HepG2 (cell line): ENCODE measurements around the gene STX4. TPM values are rescaled to one million over a fixed set of nuclear protein-coding genes. Genes with fewer than 3 reads are reported as not detected.

Experiments
- ATAC-seq: fragments of 200-7000 bp; cut with Tn5 transposase; 3 replicates; pipeline ENCODE4 v1.9.1; 2020; ENCODE audit warnings: mild to moderate bottlenecking, moderate library complexity
- BruUV-seq: library from RNA; stranded (reverse); fragments of 400-500 nt; replicated peaks from 2 replicates; lab custom pipeline; 2021; lab: Mats Ljungman, UMichigan
- CTCF ChIA-PET: fragments of 300-600 bp; formaldehyde crosslinking; extraction: SDS; loops from one replicate; lab custom pipeline; 2021; ENCODE audit warnings: low total read pairs, inconsistent platforms, low intra/inter-chr PET ratio; lab: Yijun Ruan, JAX
- POLR2A ChIA-PET: fragments of 350-600 bp; sonication (Branson Sonifier 250); formaldehyde crosslinking; loops from one replicate; lab custom pipeline; 2020; ENCODE audit warnings: antibody characterized with exemption, inconsistent platforms; lab: Yijun Ruan, JAX
- DNase-seq: peaks from one replicate; pipeline ENCODE4 v3.0.0-alpha.2; 2015; ENCODE audit warnings: low spot score
- FAIRE-seq: peaks from 3 replicates; lab custom pipeline; 2011; peaks lifted over from hg19 to GRCh38; lab: Jason Lieb, UNC
- H2AFZ ChIP-seq: one replicate; pipeline ENCODE4 v1.6.1; 2011; ENCODE audit warnings: low read length, inconsistent platforms
- H3K27ac ChIP-seq: fragments of 300-600 bp; 3 replicates; pipeline ENCODE4 v1.8.0; 2011; ENCODE audit warnings: mixed run types, mild to moderate bottlenecking, mixed read lengths, low read length, inconsistent platforms; ENCODE audit not compliant: insufficient read depth; ENCODE audit errors: extremely low read length
- H3K27me3 ChIP-seq, 2 experiments: fragments of 200-600 bp in 1 of 2; 2 replicates in 1 of 2; 3 replicates in 1 of 2; pipeline versions ENCODE4 v1.6.0 to v1.8.0; 2011; ENCODE audit warnings: low read length in 2 of 2, mild to moderate bottlenecking in 2 of 2, moderate library complexity in 2 of 2, inconsistent platforms in 1 of 2; ENCODE audit not compliant: insufficient read depth in 2 of 2, control insufficient read depth in 1 of 2
- H3K36me3 ChIP-seq, 2 experiments: fragments of 200-600 bp in 1 of 2; replicated peaks in 1 of 2; 2 replicates in 1 of 2; 3 replicates in 1 of 2; pipeline versions ENCODE4 v1.5.1 to v1.8.0; 2011; ENCODE audit warnings: low read length in 2 of 2, inconsistent platforms in 1 of 2; ENCODE audit not compliant: insufficient read depth in 2 of 2, control insufficient read depth in 1 of 2
- H3K4me1 ChIP-seq: 2 replicates; pipeline ENCODE4 v1.5.1; 2012; ENCODE audit warnings: low read length, inconsistent platforms; ENCODE audit not compliant: insufficient read depth
- H3K4me2 ChIP-seq: 2 replicates; pipeline ENCODE4 v1.6.0; 2011; ENCODE audit warnings: low read depth, low read length, inconsistent platforms
- H3K4me3 ChIP-seq, 3 experiments: fragments of 200-600 bp in 1 of 3; sonication (generic), shearing (Covaris generic) in 1 of 3; replicated peaks in 1 of 3; 2 replicates each; pipeline ENCODE4 v1.5.1; 2011 to 2016; ENCODE audit warnings: low read length in 3 of 3, inconsistent platforms in 2 of 3, low read depth in 2 of 3, mild to moderate bottlenecking in 2 of 3, control low read depth in 1 of 3, mixed read lengths in 1 of 3; ENCODE audit not compliant: insufficient read depth in 1 of 3
- H3K79me2 ChIP-seq: one replicate; pipeline ENCODE4 v1.6.1; 2011; ENCODE audit warnings: low read length, inconsistent platforms; ENCODE audit not compliant: insufficient read depth
- H3K9ac ChIP-seq: 2 replicates; pipeline ENCODE4 v1.6.0; 2011; ENCODE audit warnings: mild to moderate bottlenecking, low read depth, low read length, inconsistent platforms; ENCODE audit not compliant: insufficient read depth
- H3K9me3 ChIP-seq: 2 replicates; pipeline ENCODE4 v1.5.1; 2012; ENCODE audit warnings: mild to moderate bottlenecking, low read length
- H4K20me1 ChIP-seq: 2 replicates; pipeline ENCODE4 v1.6.0; 2011; ENCODE audit warnings: inconsistent platforms, mild to moderate bottlenecking, low read length, moderate library complexity; ENCODE audit not compliant: insufficient read depth
- KLF13 ChIP-seq: sonication (generic); formaldehyde crosslinking; IDR thresholded peaks from 2 replicates; pipeline ENCODE4 v1.4.0; 2020; ENCODE audit warnings: mild to moderate bottlenecking, missing genetic modification reagents
- MAFK ChIP-seq, 2 experiments: IDR thresholded peaks in 1 of 2; conservative IDR thresholded peaks in 1 of 2; 2 replicates each; pipeline ENCODE4 v1.6.1; 2011; ENCODE audit warnings: improper control_type of control experiment in 2 of 2, low read length in 2 of 2
- NKX3-1 ChIP-seq: sonication (generic); formaldehyde crosslinking; IDR thresholded peaks from 2 replicates; pipeline ENCODE4 v1.5.0; 2020; ENCODE audit warnings: missing genetic modification reagents
- ZNF782 ChIP-seq: sonication (generic); formaldehyde crosslinking; IDR thresholded peaks from 2 replicates; pipeline ENCODE4 v1.4.0; 2020; ENCODE audit warnings: missing genetic modification reagents, mild to moderate bottlenecking, borderline replicate concordance
- ZNF788 ChIP-seq: sonication (generic); formaldehyde crosslinking; IDR thresholded peaks from 2 replicates; pipeline ENCODE4 v1.5.0; 2020; ENCODE audit warnings: mild to moderate bottlenecking, missing genetic modification reagents, borderline replicate concordance
- ZNF879 ChIP-seq: sonication (generic); formaldehyde crosslinking; IDR thresholded peaks from 2 replicates; pipeline ENCODE4 v1.8.1; 2023; ENCODE audit warnings: missing genetic modification reagents
- ZSCAN30 ChIP-seq: sonication (generic); formaldehyde crosslinking; IDR thresholded peaks from 2 replicates; pipeline ENCODE4 v1.5.0; 2020; ENCODE audit warnings: mild to moderate bottlenecking, missing genetic modification reagents
- WGBS: methylation state at CpG from one replicate; pipeline ENCODE4 v1.1.6; 2017; ENCODE audit warnings: low lambda C conversion rate; 5-methylcytosine and 5-hydroxymethylcytosine counted together
- in situ Hi-C: cut with HindIII; loops from 2 replicates; pipeline ENCODE4 v1.10.0; 2017; ENCODE audit warnings: low pct_unique_long_range_greater_than_20kb; ENCODE audit not compliant: extremely low pct_ligation_motif_present
- intact Hi-C: fragments of 100-400 bp; cut with micrococcal nuclease; formaldehyde crosslinking; loops from one replicate; pipeline ENCODE4 v1.10.0; 2022; ENCODE audit not compliant: unreplicated experiment
- polyA plus RNA-seq, 8 experiments: library from polyadenylated mRNA; depleted of rRNA in 3 of 8; stranded (reverse) in 7 of 8; unstranded in 1 of 8; fragments of >200 nt; fragmentation: Illumina TruSeq in 4 of 8; extraction: Trizol in 4 of 8; gene quantifications; 2 replicates each; pipeline versions ENCODE4 v1.2.1 to v1.2.3, GENCODE V29; 2011 to 2016; ENCODE audit warnings: low read depth in 4 of 8, missing spikeins in 1 of 8, mixed read lengths in 1 of 8; ENCODE audit not compliant: insufficient read depth in 1 of 8
- total RNA-seq, 5 experiments: library from RNA; depleted of rRNA; stranded (reverse); fragments of >200 nt; fragmentation: Illumina TruSeq; extraction: Trizol; gene quantifications; 2 replicates each; pipeline ENCODE4 v1.2.3, GENCODE V29; 2016; ENCODE audit warnings: low read depth in 1 of 5
- TF ChIP-seq, protein P1 (sequence below): sonication (generic); formaldehyde crosslinking; IDR thresholded peaks from 2 replicates; pipeline ENCODE4 v1.9.0; 2021; ENCODE audit warnings: mild to moderate bottlenecking, missing genetic modification reagents
- TF ChIP-seq, protein P2 (sequence below): sonication (generic); formaldehyde crosslinking; IDR thresholded peaks from 2 replicates; pipeline ENCODE4 v1.9.0; 2021; ENCODE audit warnings: missing genetic modification reagents, borderline replicate concordance
- TF ChIP-seq, protein P3 (sequence below): sonication (generic); formaldehyde crosslinking; IDR thresholded peaks from 2 replicates; pipeline ENCODE4 v1.8.0; 2022; ENCODE audit warnings: mild to moderate bottlenecking, missing genetic modification reagents, moderate library complexity

The STX4 gene
- total and polyA plus RNA-seq, 2 of the 13 experiments (the other 11 are each of a cell fraction or from before 2014, with no cell fraction given) = 29.2 to 34.6 TPM

DNA sequence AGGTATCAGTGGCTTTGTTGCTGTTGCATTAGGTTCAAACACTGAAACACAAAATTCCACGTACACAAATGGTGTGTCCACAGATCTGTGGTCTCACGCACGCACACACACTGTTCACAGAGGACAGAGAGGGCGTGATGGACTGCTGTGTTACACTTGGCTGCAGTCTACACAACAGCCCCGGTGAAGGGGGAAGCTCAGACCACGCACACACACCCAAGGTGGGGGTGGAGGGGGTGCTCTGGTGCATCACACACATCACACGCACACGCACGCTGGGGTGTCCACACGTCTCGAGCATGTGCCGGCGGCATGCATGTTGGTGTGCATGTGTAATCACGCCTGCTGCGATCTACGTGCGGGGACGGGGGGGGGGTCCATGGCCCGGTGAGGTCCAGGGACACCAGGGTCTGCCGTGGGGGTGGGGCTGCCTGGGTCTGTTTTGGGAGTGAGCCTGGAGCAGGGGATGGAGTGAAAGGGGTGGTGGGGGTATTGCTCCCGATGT is 41.0 kb upstream of the STX4 start (continued):
- TF ChIP-seq, protein P1, sequence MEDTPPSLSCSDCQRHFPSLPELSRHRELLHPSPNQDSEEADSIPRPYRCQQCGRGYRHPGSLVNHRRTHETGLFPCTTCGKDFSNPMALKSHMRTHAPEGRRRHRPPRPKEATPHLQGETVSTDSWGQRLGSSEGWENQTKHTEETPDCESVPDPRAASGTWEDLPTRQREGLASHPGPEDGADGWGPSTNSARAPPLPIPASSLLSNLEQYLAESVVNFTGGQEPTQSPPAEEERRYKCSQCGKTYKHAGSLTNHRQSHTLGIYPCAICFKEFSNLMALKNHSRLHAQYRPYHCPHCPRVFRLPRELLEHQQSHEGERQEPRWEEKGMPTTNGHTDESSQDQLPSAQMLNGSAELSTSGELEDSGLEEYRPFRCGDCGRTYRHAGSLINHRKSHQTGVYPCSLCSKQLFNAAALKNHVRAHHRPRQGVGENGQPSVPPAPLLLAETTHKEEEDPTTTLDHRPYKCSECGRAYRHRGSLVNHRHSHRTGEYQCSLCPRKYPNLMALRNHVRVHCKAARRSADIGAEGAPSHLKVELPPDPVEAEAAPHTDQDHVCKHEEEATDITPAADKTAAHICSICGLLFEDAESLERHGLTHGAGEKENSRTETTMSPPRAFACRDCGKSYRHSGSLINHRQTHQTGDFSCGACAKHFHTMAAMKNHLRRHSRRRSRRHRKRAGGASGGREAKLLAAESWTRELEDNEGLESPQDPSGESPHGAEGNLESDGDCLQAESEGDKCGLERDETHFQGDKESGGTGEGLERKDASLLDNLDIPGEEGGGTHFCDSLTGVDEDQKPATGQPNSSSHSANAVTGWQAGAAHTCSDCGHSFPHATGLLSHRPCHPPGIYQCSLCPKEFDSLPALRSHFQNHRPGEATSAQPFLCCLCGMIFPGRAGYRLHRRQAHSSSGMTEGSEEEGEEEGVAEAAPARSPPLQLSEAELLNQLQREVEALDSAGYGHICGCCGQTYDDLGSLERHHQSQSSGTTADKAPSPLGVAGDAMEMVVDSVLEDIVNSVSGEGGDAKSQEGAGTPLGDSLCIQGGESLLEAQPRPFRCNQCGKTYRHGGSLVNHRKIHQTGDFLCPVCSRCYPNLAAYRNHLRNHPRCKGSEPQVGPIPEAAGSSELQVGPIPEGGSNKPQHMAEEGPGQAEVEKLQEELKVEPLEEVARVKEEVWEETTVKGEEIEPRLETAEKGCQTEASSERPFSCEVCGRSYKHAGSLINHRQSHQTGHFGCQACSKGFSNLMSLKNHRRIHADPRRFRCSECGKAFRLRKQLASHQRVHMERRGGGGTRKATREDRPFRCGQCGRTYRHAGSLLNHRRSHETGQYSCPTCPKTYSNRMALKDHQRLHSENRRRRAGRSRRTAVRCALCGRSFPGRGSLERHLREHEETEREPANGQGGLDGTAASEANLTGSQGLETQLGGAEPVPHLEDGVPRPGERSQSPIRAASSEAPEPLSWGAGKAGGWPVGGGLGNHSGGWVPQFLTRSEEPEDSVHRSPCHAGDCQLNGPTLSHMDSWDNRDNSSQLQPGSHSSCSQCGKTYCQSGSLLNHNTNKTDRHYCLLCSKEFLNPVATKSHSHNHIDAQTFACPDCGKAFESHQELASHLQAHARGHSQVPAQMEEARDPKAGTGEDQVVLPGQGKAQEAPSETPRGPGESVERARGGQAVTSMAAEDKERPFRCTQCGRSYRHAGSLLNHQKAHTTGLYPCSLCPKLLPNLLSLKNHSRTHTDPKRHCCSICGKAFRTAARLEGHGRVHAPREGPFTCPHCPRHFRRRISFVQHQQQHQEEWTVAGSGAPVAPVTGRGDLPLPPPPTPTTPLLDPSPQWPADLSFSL (CRISPR knock-in tag) = peak; percentile 12; the same call in 1 of the 2 replicates
- no peak for TF ChIP-seq ZNF782 (CRISPR knock-in tag)
- no peak for TF ChIP-seq KLF13

DNA sequence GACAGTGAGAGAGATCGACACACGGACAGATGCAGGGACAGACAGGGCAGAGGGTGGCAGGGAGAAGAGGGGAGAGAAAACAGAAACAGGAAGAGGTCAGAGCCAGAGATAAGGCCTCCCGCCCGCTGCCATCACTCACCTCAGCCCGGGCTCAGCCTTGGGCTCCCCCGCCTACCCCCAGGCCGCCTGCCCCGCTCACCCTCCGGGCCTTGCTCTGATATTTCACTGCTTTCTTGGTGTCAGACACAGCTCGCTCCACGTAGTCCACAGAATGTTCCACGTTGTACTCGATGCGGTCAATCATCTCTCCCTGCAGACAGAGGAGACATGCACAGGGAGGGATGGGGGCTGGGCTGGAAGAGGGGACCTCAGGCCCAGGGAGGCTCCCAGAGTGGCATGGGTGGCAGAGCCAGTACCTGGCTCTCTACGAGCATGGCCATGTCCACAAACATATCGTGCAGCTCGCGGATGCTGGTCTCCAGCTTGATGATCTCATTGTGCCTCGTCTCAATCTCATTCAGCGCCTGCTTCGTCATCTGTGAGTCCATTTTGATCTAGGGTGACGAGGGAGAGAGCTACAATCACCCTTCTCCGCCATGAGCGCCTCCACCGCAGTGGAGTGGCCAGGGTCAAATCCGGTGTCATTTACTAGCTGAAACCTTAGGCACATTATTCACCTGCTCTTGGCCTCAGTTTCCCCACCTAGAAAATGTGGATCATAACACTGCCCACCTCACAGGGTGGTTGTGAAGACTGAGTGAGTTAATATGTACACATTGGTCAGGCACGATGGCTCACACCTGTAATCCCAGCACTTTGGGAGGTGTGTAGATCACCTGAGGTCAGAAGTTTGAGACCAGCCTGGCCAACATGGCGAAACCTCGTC is 40.2 kb upstream of the STX4 start:
- peak overlapping the region; percentile 14; the same call in 1 of the 2 replicates for H3K4me2 ChIP-seq
- H3K9me3 ChIP-seq = no peaks in the 10 kb centered on the region
- no peak overlapping the region for H3K4me3 ChIP-seq
- H3K27me3 ChIP-seq = no peaks in the 10 kb centered on the region
- no TSS peak for BruUV-seq
- H2AFZ ChIP-seq = no peak overlapping the region
- ChIA-PET POLR2A (interaction anchor here (0.5 to 1.8 kb wide), 4 partner anchors 9 to 124 kb away, joined by 3 to 5 read pairs (median 4); partner anchors contain the start of genes KAT8 and VKORC1), CTCF (no interaction called here)
- ATAC-seq (no peak), DNase-seq (no peak), FAIRE-seq (no peak)
- H3K79me2 ChIP-seq = no peaks in the 10 kb centered on the region
- 77% methylated on average over 29 of the region's 29 CpGs for WGBS
- H3K36me3 ChIP-seq = no peaks in the 10 kb centered on the region
- H3K9ac ChIP-seq = no peak overlapping the region
- no peak overlapping the region for H3K27ac ChIP-seq
- H3K4me1 ChIP-seq = peaks cover 67% of the 10 kb centered on the region
- intact Hi-C loops (no loop called here), in situ Hi-C loops (loop anchor here (5.0 to 25.0 kb wide), 3 partner anchors 464 to 882 kb away; partner anchors contain the start of genes ARMC5 and ZNF267)
- no peaks in the 10 kb centered on the region for H4K20me1 ChIP-seq
- TF ChIP-seq NKX3-1 (CRISPR knock-in tag) (no peak), ZNF788 (peak; percentile 50; the same call in 1 of the 2 replicates), MAFK (conservative IDR thresholded peaks at IDR 0.05 in 1 of 2, IDR thresholded peaks at IDR 0.05 in 1 of 2; ENCODE audit: low read length in 2 of 2) (no peak), ZNF879 (CRISPR knock-in tag) (no peak), ZSCAN30 (CRISPR knock-in tag) (no peak)
- TF ChIP-seq, protein P2, sequence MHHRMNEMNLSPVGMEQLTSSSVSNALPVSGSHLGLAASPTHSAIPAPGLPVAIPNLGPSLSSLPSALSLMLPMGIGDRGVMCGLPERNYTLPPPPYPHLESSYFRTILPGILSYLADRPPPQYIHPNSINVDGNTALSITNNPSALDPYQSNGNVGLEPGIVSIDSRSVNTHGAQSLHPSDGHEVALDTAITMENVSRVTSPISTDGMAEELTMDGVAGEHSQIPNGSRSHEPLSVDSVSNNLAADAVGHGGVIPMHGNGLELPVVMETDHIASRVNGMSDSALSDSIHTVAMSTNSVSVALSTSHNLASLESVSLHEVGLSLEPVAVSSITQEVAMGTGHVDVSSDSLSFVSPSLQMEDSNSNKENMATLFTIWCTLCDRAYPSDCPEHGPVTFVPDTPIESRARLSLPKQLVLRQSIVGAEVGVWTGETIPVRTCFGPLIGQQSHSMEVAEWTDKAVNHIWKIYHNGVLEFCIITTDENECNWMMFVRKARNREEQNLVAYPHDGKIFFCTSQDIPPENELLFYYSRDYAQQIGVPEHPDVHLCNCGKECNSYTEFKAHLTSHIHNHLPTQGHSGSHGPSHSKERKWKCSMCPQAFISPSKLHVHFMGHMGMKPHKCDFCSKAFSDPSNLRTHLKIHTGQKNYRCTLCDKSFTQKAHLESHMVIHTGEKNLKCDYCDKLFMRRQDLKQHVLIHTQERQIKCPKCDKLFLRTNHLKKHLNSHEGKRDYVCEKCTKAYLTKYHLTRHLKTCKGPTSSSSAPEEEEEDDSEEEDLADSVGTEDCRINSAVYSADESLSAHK (CRISPR knock-in tag) = no peak
- TF ChIP-seq, protein P3, sequence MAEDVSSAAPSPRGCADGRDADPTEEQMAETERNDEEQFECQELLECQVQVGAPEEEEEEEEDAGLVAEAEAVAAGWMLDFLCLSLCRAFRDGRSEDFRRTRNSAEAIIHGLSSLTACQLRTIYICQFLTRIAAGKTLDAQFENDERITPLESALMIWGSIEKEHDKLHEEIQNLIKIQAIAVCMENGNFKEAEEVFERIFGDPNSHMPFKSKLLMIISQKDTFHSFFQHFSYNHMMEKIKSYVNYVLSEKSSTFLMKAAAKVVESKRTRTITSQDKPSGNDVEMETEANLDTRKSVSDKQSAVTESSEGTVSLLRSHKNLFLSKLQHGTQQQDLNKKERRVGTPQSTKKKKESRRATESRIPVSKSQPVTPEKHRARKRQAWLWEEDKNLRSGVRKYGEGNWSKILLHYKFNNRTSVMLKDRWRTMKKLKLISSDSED (CRISPR knock-in tag) = no peak
